HepG2 (cell line): ENCODE data around the gene A3GALT2. TPM values are rescaled to one million over a fixed set of nuclear protein-coding genes. Genes with fewer than 3 reads are reported as not detected.

ENCODE experiments used
- ATAC-seq: fragments of 200-7000 bp; cut with Tn5 transposase; 3 replicates; pipeline ENCODE4 v1.9.1; 2020; ENCODE audit warnings: mild to moderate bottlenecking, moderate library complexity
- BruUV-seq: library from RNA; stranded (reverse); fragments of 400-500 nt; replicated peaks from 2 replicates; lab custom pipeline; 2021; lab: Mats Ljungman, UMichigan
- CTCF ChIA-PET: fragments of 300-600 bp; formaldehyde crosslinking; extraction: SDS; loops from one replicate; lab custom pipeline; 2021; ENCODE audit warnings: low total read pairs, inconsistent platforms, low intra/inter-chr PET ratio; lab: Yijun Ruan, JAX
- POLR2A ChIA-PET: fragments of 350-600 bp; sonication (Branson Sonifier 250); formaldehyde crosslinking; loops from one replicate; lab custom pipeline; 2020; ENCODE audit warnings: antibody characterized with exemption, inconsistent platforms; lab: Yijun Ruan, JAX
- DNase-seq: peaks from one replicate; pipeline ENCODE4 v3.0.0-alpha.2; 2015; ENCODE audit warnings: low spot score
- FAIRE-seq: peaks from 3 replicates; lab custom pipeline; 2011; peaks lifted over from hg19 to GRCh38; lab: Jason Lieb, UNC
- H2AFZ ChIP-seq: one replicate; pipeline ENCODE4 v1.6.1; 2011; ENCODE audit warnings: low read length, inconsistent platforms
- H3K27ac ChIP-seq: fragments of 300-600 bp; 3 replicates; pipeline ENCODE4 v1.8.0; 2011; ENCODE audit warnings: mixed run types, mild to moderate bottlenecking, mixed read lengths, low read length, inconsistent platforms; ENCODE audit not compliant: insufficient read depth; ENCODE audit errors: extremely low read length
- H3K27me3 ChIP-seq, 2 experiments: fragments of 200-600 bp in 1 of 2; 2 replicates in 1 of 2; 3 replicates in 1 of 2; pipeline versions ENCODE4 v1.6.0 to v1.8.0; 2011; ENCODE audit warnings: low read length in 2 of 2, mild to moderate bottlenecking in 2 of 2, moderate library complexity in 2 of 2, inconsistent platforms in 1 of 2; ENCODE audit not compliant: insufficient read depth in 2 of 2, control insufficient read depth in 1 of 2
- H3K36me3 ChIP-seq, 2 experiments: fragments of 200-600 bp in 1 of 2; replicated peaks in 1 of 2; 2 replicates in 1 of 2; 3 replicates in 1 of 2; pipeline versions ENCODE4 v1.5.1 to v1.8.0; 2011; ENCODE audit warnings: low read length in 2 of 2, inconsistent platforms in 1 of 2; ENCODE audit not compliant: insufficient read depth in 2 of 2, control insufficient read depth in 1 of 2
- H3K4me1 ChIP-seq: 2 replicates; pipeline ENCODE4 v1.5.1; 2012; ENCODE audit warnings: low read length, inconsistent platforms; ENCODE audit not compliant: insufficient read depth
- H3K4me2 ChIP-seq: 2 replicates; pipeline ENCODE4 v1.6.0; 2011; ENCODE audit warnings: low read depth, low read length, inconsistent platforms
- H3K4me3 ChIP-seq, 3 experiments: fragments of 200-600 bp in 1 of 3; sonication (generic), shearing (Covaris generic) in 1 of 3; replicated peaks in 1 of 3; 2 replicates each; pipeline ENCODE4 v1.5.1; 2011 to 2016; ENCODE audit warnings: low read length in 3 of 3, inconsistent platforms in 2 of 3, low read depth in 2 of 3, mild to moderate bottlenecking in 2 of 3, control low read depth in 1 of 3, mixed read lengths in 1 of 3; ENCODE audit not compliant: insufficient read depth in 1 of 3
- H3K79me2 ChIP-seq: one replicate; pipeline ENCODE4 v1.6.1; 2011; ENCODE audit warnings: low read length, inconsistent platforms; ENCODE audit not compliant: insufficient read depth
- H3K9ac ChIP-seq: 2 replicates; pipeline ENCODE4 v1.6.0; 2011; ENCODE audit warnings: mild to moderate bottlenecking, low read depth, low read length, inconsistent platforms; ENCODE audit not compliant: insufficient read depth
- H3K9me3 ChIP-seq: 2 replicates; pipeline ENCODE4 v1.5.1; 2012; ENCODE audit warnings: mild to moderate bottlenecking, low read length
- H4K20me1 ChIP-seq: 2 replicates; pipeline ENCODE4 v1.6.0; 2011; ENCODE audit warnings: inconsistent platforms, mild to moderate bottlenecking, low read length, moderate library complexity; ENCODE audit not compliant: insufficient read depth
- AHR ChIP-seq: IDR thresholded peaks from 2 replicates; pipeline ENCODE4 v1.6.1; 2018; ENCODE audit warnings: missing genetic modification reagents, missing compliant biosample characterization
- HOXA9 ChIP-seq: sonication (generic); formaldehyde crosslinking; IDR thresholded peaks from 2 replicates; pipeline ENCODE4 v1.8.1; 2022; ENCODE audit warnings: missing genetic modification reagents, mild to moderate bottlenecking, moderate library complexity, borderline replicate concordance
- IKZF1 ChIP-seq: fragments of 450-650 bp; IDR thresholded peaks from 2 replicates; pipeline ENCODE4 v1.7.1; 2016
- STAT5B ChIP-seq: sonication (generic); formaldehyde crosslinking; IDR thresholded peaks from 2 replicates; pipeline ENCODE4 v1.4.0; 2020; ENCODE audit warnings: missing genetic modification reagents
- TBP ChIP-seq: sonication (generic); formaldehyde crosslinking; IDR thresholded peaks from 2 replicates; pipeline ENCODE4 v1.5.0; 2020; ENCODE audit warnings: missing genetic modification reagents
- ZFYVE20 ChIP-seq: sonication (generic); formaldehyde crosslinking; IDR thresholded peaks from 2 replicates; pipeline ENCODE4 v1.8.0; 2023; ENCODE audit warnings: low read depth, mild to moderate bottlenecking, moderate library complexity, missing genetic modification reagents, borderline replicate concordance
- ZNF777 ChIP-seq: sonication (generic); formaldehyde crosslinking; IDR thresholded peaks from 2 replicates; pipeline ENCODE4 v1.4.0; 2020; ENCODE audit warnings: missing genetic modification reagents
- ZSCAN29 ChIP-seq: sonication (generic); formaldehyde crosslinking; conservative IDR thresholded peaks from 2 replicates; pipeline ENCODE4 v1.4.0; 2020; ENCODE audit warnings: mild to moderate bottlenecking, missing genetic modification reagents
- WGBS: methylation state at CpG from one replicate; pipeline ENCODE4 v1.1.6; 2017; ENCODE audit warnings: low lambda C conversion rate; 5-methylcytosine and 5-hydroxymethylcytosine counted together
- in situ Hi-C: cut with HindIII; loops from 2 replicates; pipeline ENCODE4 v1.10.0; 2017; ENCODE audit warnings: low pct_unique_long_range_greater_than_20kb; ENCODE audit not compliant: extremely low pct_ligation_motif_present
- intact Hi-C: fragments of 100-400 bp; cut with micrococcal nuclease; formaldehyde crosslinking; loops from one replicate; pipeline ENCODE4 v1.10.0; 2022; ENCODE audit not compliant: unreplicated experiment
- polyA plus RNA-seq, 8 experiments: library from polyadenylated mRNA; depleted of rRNA in 3 of 8; stranded (reverse) in 7 of 8; unstranded in 1 of 8; fragments of >200 nt; fragmentation: Illumina TruSeq in 4 of 8; extraction: Trizol in 4 of 8; gene quantifications; 2 replicates each; pipeline versions ENCODE4 v1.2.1 to v1.2.3, GENCODE V29; 2011 to 2016; ENCODE audit warnings: low read depth in 4 of 8, missing spikeins in 1 of 8, mixed read lengths in 1 of 8; ENCODE audit not compliant: insufficient read depth in 1 of 8
- total RNA-seq, 5 experiments: library from RNA; depleted of rRNA; stranded (reverse); fragments of >200 nt; fragmentation: Illumina TruSeq; extraction: Trizol; gene quantifications; 2 replicates each; pipeline ENCODE4 v1.2.3, GENCODE V29; 2016; ENCODE audit warnings: low read depth in 1 of 5
- TF ChIP-seq, protein P1 (sequence below): sonication (generic); formaldehyde crosslinking; IDR thresholded peaks from 2 replicates; pipeline ENCODE4 v1.8.0; 2022; ENCODE audit warnings: mild to moderate bottlenecking, missing genetic modification reagents; ENCODE audit not compliant: insufficient replicate concordance
- TF ChIP-seq, protein P2 (sequence below): sonication (generic); formaldehyde crosslinking; IDR thresholded peaks from 2 replicates; pipeline ENCODE4 v1.5.0; 2020; ENCODE audit warnings: mild to moderate bottlenecking, missing genetic modification reagents, borderline replicate concordance
- TF ChIP-seq, protein P3 (sequence below): sonication (generic); formaldehyde crosslinking; IDR thresholded peaks from 2 replicates; pipeline ENCODE4 v1.4.0; 2020; ENCODE audit warnings: missing genetic modification reagents, mild to moderate bottlenecking, borderline replicate concordance

A3GALT2 gene
- total and polyA plus RNA-seq, 2 of the 13 experiments (the other 11 are each of a cell fraction or from before 2014, with no cell fraction given) = not detected

DNA sequence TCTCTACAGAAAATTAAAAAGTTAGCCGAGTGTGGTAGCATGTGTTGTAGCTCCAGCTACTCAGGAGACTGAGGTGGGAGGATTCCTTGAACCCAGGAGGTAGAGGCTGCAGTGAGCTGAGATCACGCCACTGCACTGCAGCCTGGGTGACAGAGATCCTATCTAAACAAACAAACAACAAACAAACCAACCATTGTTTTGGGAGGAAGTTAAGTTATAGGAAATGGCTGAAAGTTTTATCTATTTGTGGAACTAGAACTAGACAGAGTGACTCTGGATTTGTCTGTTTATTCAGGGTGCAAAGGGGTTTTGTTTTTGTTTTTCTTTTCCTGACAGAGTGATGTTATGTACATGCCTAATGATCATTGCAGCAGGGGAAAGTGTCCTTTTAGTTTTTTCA lies 33.6 kb downstream of the A3GALT2 start:
- Histone ChIP-seq H3K79me2 (no peaks in the 10 kb centered on the region), H3K27me3 (no peaks in the 10 kb centered on the region), H2AFZ (no peak overlapping the region), H3K4me2 (no peak overlapping the region), H3K9ac (no peak overlapping the region), H4K20me1 (no peaks in the 10 kb centered on the region), H3K4me1 (no peaks in the 10 kb centered on the region; the same call in 1 of the 2 replicates), H3K36me3 (peaks cover 5 to 28% of the 10 kb centered on the region in 2 experiments; a peak in 4 of 5 replicates), H3K27ac (no peak overlapping the region), H3K4me3 (no peak overlapping the region), H3K9me3 (no peaks in the 10 kb centered on the region)
- no peak for TF ChIP-seq ZSCAN29 (CRISPR knock-in tag)
- TF ChIP-seq, protein P1, sequence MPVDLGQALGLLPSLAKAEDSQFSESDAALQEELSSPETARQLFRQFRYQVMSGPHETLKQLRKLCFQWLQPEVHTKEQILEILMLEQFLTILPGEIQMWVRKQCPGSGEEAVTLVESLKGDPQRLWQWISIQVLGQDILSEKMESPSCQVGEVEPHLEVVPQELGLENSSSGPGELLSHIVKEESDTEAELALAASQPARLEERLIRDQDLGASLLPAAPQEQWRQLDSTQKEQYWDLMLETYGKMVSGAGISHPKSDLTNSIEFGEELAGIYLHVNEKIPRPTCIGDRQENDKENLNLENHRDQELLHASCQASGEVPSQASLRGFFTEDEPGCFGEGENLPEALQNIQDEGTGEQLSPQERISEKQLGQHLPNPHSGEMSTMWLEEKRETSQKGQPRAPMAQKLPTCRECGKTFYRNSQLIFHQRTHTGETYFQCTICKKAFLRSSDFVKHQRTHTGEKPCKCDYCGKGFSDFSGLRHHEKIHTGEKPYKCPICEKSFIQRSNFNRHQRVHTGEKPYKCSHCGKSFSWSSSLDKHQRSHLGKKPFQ (CRISPR knock-in tag) = no peak
- TF ChIP-seq, protein P2, sequence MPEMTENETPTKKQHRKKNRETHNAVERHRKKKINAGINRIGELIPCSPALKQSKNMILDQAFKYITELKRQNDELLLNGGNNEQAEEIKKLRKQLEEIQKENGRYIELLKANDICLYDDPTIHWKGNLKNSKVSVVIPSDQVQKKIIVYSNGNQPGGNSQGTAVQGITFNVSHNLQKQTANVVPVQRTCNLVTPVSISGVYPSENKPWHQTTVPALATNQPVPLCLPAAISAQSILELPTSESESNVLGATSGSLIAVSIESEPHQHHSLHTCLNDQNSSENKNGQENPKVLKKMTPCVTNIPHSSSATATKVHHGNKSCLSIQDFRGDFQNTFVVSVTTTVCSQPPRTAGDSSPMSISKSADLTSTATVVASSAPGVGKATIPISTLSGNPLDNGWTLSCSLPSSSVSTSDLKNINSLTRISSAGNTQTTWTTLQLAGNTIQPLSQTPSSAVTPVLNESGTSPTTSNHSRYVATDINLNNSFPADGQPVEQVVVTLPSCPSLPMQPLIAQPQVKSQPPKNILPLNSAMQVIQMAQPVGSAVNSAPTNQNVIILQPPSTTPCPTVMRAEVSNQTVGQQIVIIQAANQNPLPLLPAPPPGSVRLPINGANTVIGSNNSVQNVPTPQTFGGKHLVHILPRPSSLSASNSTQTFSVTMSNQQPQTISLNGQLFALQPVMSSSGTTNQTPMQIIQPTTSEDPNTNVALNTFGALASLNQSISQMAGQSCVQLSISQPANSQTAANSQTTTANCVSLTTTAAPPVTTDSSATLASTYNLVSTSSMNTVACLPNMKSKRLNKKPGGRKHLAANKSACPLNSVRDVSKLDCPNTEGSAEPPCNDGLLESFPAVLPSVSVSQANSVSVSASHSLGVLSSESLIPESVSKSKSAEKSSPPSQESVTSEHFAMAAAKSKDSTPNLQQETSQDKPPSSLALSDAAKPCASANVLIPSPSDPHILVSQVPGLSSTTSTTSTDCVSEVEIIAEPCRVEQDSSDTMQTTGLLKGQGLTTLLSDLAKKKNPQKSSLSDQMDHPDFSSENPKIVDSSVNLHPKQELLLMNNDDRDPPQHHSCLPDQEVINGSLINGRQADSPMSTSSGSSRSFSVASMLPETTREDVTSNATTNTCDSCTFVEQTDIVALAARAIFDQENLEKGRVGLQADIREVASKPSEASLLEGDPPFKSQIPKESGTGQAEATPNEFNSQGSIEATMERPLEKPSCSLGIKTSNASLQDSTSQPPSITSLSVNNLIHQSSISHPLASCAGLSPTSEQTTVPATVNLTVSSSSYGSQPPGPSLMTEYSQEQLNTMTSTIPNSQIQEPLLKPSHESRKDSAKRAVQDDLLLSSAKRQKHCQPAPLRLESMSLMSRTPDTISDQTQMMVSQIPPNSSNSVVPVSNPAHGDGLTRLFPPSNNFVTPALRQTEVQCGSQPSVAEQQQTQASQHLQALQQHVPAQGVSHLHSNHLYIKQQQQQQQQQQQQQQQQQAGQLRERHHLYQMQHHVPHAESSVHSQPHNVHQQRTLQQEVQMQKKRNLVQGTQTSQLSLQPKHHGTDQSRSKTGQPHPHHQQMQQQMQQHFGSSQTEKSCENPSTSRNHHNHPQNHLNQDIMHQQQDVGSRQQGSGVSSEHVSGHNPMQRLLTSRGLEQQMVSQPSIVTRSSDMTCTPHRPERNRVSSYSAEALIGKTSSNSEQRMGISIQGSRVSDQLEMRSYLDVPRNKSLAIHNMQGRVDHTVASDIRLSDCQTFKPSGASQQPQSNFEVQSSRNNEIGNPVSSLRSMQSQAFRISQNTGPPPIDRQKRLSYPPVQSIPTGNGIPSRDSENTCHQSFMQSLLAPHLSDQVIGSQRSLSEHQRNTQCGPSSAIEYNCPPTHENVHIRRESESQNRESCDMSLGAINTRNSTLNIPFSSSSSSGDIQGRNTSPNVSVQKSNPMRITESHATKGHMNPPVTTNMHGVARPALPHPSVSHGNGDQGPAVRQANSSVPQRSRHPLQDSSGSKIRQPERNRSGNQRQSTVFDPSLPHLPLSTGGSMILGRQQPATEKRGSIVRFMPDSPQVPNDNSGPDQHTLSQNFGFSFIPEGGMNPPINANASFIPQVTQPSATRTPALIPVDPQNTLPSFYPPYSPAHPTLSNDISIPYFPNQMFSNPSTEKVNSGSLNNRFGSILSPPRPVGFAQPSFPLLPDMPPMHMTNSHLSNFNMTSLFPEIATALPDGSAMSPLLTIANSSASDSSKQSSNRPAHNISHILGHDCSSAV (CRISPR knock-in tag) = no peak
- TF ChIP-seq ZNF777 (CRISPR knock-in tag) = no peak
- TF ChIP-seq IKZF1 = no peak
- no peak for TF ChIP-seq HOXA9 (CRISPR knock-in tag)
- TF ChIP-seq TBP (CRISPR knock-in tag) = no peak
- TF ChIP-seq AHR (CRISPR knock-in tag) = no peak
- TF ChIP-seq, protein P3, sequence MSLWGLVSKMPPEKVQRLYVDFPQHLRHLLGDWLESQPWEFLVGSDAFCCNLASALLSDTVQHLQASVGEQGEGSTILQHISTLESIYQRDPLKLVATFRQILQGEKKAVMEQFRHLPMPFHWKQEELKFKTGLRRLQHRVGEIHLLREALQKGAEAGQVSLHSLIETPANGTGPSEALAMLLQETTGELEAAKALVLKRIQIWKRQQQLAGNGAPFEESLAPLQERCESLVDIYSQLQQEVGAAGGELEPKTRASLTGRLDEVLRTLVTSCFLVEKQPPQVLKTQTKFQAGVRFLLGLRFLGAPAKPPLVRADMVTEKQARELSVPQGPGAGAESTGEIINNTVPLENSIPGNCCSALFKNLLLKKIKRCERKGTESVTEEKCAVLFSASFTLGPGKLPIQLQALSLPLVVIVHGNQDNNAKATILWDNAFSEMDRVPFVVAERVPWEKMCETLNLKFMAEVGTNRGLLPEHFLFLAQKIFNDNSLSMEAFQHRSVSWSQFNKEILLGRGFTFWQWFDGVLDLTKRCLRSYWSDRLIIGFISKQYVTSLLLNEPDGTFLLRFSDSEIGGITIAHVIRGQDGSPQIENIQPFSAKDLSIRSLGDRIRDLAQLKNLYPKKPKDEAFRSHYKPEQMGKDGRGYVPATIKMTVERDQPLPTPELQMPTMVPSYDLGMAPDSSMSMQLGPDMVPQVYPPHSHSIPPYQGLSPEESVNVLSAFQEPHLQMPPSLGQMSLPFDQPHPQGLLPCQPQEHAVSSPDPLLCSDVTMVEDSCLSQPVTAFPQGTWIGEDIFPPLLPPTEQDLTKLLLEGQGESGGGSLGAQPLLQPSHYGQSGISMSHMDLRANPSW (CRISPR knock-in tag) = no peak
- TF ChIP-seq ZFYVE20 (CRISPR knock-in tag) = no peak
- TF ChIP-seq STAT5B (CRISPR knock-in tag) = no peak
- ChIA-PET POLR2A (no interaction called here), CTCF (no interaction called here)
- 87% methylated on average over 2 of the region's 2 CpGs for WGBS
- intact Hi-C loops (no loop called here), in situ Hi-C loops (no loop called here)
- ATAC-seq (no peak), FAIRE-seq (no peak), DNase-seq (no peak)
- no TSS peak for BruUV-seq
